Naive thymus-derived CD4-positive, alpha-beta T cell (primary cell): ENCODE measurements around the gene UBE2Q2. TPM values are rescaled to one million over a fixed set of nuclear protein-coding genes. Genes with fewer than 3 reads are reported as not detected.

ENCODE experiments used
- ATAC-seq: fragments of 150-1000 bp; cut with Tn5 transposase; 2 replicates; pipeline ENCODE4 v1.10.0; 2021; ENCODE audit warnings: mild to moderate bottlenecking, moderate library complexity
- CTCF ChIA-PET: fragments of 350-600 bp; sonication (Branson Sonifier 250); formaldehyde crosslinking; loops from one replicate; lab custom pipeline; 2021; ENCODE audit warnings: antibody characterized with exemption; lab: Charles Lee
- POLR2A ChIA-PET: fragments of 350-600 bp; sonication (Branson Sonifier 250); formaldehyde crosslinking; loops from one replicate; lab custom pipeline; 2021; ENCODE audit warnings: antibody characterized with exemption, inconsistent platforms; lab: Charles Lee
- DNase-seq, 9 donors: peaks; one replicate each; pipeline versions ENCODE4 v3.0.0 to v3.0.0-alpha.2; 2020 to 2022; ENCODE audit warnings: mixed read lengths in 1 of 9
- H3K27ac ChIP-seq: one replicate; pipeline ENCODE4 v1.7.0; 2013; ENCODE audit warnings: mild to moderate bottlenecking, low read depth, low read length, moderate library complexity
- H3K27me3 ChIP-seq, 2 donors: one replicate each; pipeline ENCODE4 v1.7.0; 2013; ENCODE audit warnings: low read length in 2 of 2, mild to moderate bottlenecking in 2 of 2, moderate library complexity in 2 of 2; ENCODE audit not compliant: control insufficient read depth in 2 of 2, insufficient read depth in 2 of 2
- H3K36me3 ChIP-seq, 3 experiments: 1 replicate in 2 of 3; 2 replicates in 1 of 3; pipeline ENCODE4 v1.7.0; 2013; ENCODE audit warnings: low read length in 3 of 3, mild to moderate bottlenecking in 3 of 3, moderate library complexity in 1 of 3; ENCODE audit not compliant: insufficient read depth in 3 of 3, control insufficient read depth in 2 of 3
- H3K4me1 ChIP-seq, 2 donors: one replicate each; pipeline ENCODE4 v1.7.0; 2013; ENCODE audit warnings: low read length in 2 of 2, mild to moderate bottlenecking in 2 of 2, moderate library complexity in 1 of 2; ENCODE audit not compliant: control insufficient read depth in 2 of 2, insufficient read depth in 2 of 2
- H3K4me3 ChIP-seq: 2 replicates; pipeline ENCODE4 v1.7.0; 2013; ENCODE audit warnings: mild to moderate bottlenecking, low read length
- H3K9me3 ChIP-seq, 3 experiments: 1 replicate in 2 of 3; 2 replicates in 1 of 3; pipeline ENCODE4 v1.7.0; 2013; ENCODE audit warnings: low read length in 3 of 3; ENCODE audit not compliant: control insufficient read depth in 2 of 3
- H3K27ac Mint-ChIP-seq, 9 donors: one replicate each; pipeline ENCODE4 v1.8.0; 2020 to 2022; ENCODE audit warnings: mixed read lengths in 9 of 9, mild to moderate bottlenecking in 8 of 9, moderate library complexity in 5 of 9, inconsistent platforms in 2 of 9
- H3K27me3 Mint-ChIP-seq, 5 donors: one replicate each; pipeline ENCODE4 v1.8.0; 2021 to 2022; ENCODE audit warnings: mixed read lengths in 5 of 5, mild to moderate bottlenecking in 1 of 5
- H3K36me3 Mint-ChIP-seq, 5 donors: one replicate each; pipeline ENCODE4 v1.8.0; 2020 to 2022; ENCODE audit warnings: mixed read lengths in 5 of 5, mild to moderate bottlenecking in 3 of 5, inconsistent platforms in 1 of 5
- H3K4me1 Mint-ChIP-seq, 7 donors: one replicate each; pipeline ENCODE4 v1.8.0; 2020 to 2022; ENCODE audit warnings: mixed read lengths in 7 of 7, mild to moderate bottlenecking in 3 of 7, inconsistent platforms in 1 of 7
- H3K4me3 Mint-ChIP-seq, 10 donors: one replicate each; pipeline ENCODE4 v1.8.0; 2020 to 2022; ENCODE audit warnings: mild to moderate bottlenecking in 10 of 10, mixed read lengths in 10 of 10, moderate library complexity in 6 of 10, inconsistent platforms in 2 of 10
- H3K9me3 Mint-ChIP-seq, 11 donors: one replicate each; pipeline ENCODE4 v1.8.0; 2020 to 2022; ENCODE audit warnings: mixed read lengths in 11 of 11, mild to moderate bottlenecking in 4 of 11, inconsistent platforms in 1 of 11, moderate library complexity in 1 of 11
- intact Hi-C, 2 donors: fragments of 100-400 bp; cut with micrococcal nuclease; formaldehyde crosslinking; loops; one replicate each; pipeline ENCODE4 v1.15.1; 2023
- polyA plus RNA-seq, 2 donors: library from polyadenylated mRNA; unstranded; fragments of 300-500 nt; fragmentation: Illumina TruSeq; gene quantifications; one replicate each; pipeline ENCODE4 v1.2.3, GENCODE V29; 2021
- total RNA-seq, 6 experiments: library from RNA in 5 of 6; stranded (reverse) in 5 of 6; gene quantifications; 1 replicate in 5 of 6; 2 replicates in 1 of 6; pipeline ENCODE4 v1.2.3 and lab custom pipeline; 2021 to 2026

UBE2Q2 gene
- total and polyA plus RNA-seq, 7 experiments from 2014 or later, result 27.7 to 32.1 (median 28.8) TPM

GRCh38 chr15:75814794-75815193, 28.5 kb upstream of the UBE2Q2 start:
- intact Hi-C loops, result loop anchor here (5.0 kb wide), 2 partner anchors 108 to 243 kb away; partner anchors contain the start of gene TMEM266 (in 1 of the 2)
- peaks cover 0 to 2% (median 0%) of the 10 kb centered on the region in 11 donors for H3K9me3 Mint-ChIP-seq
- no peak for ATAC-seq
- peaks cover 9 to 22% (median 10%) of the 10 kb centered on the region in 7 donors for H3K4me1 Mint-ChIP-seq
- Histone ChIP-seq H3K36me3 (no peaks in the 10 kb centered on the region), H3K9me3 (no peaks in the 10 kb centered on the region), H3K27ac (no peak overlapping the region), H3K4me3 (no peak overlapping the region), H3K4me1 (peaks cover 0 to 9% of the 10 kb centered on the region in 2 donors), H3K27me3 (peaks cover 0 to 3% of the 10 kb centered on the region in 2 donors)
- CTCF ChIA-PET, result no interaction called here
- POLR2A ChIA-PET, result no interaction called here
- H3K4me3 Mint-ChIP-seq, result no peak overlapping the region
- H3K27ac Mint-ChIP-seq, result peak overlapping the region in 1 of 9 donors; percentile 72
- DNase-seq, result no peak
- peaks cover 0 to 11% (median 0%) of the 10 kb centered on the region in 5 donors for H3K36me3 Mint-ChIP-seq
- peaks cover 0 to 11% (median 0%) of the 10 kb centered on the region in 5 donors for H3K27me3 Mint-ChIP-seq

- peak overlapping the region in 2 of 9 donors; percentile 5 to 59 for H3K27ac Mint-ChIP-seq
- Histone ChIP-seq H3K27me3 (peaks cover 0 to 3% of the 10 kb centered on the region in 2 donors), H3K36me3 (no peaks in the 10 kb centered on the region), H3K27ac (no peak overlapping the region), H3K4me1 (peaks cover 0 to 9% of the 10 kb centered on the region in 2 donors), H3K9me3 (no peaks in the 10 kb centered on the region), H3K4me3 (no peak overlapping the region)
- H3K4me3 Mint-ChIP-seq, result peak overlapping the region in 1 of 10 donors; percentile 18
- H3K36me3 Mint-ChIP-seq, result peaks cover 0 to 11% (median 0%) of the 10 kb centered on the region in 5 donors
- peaks cover 0 to 2% (median 0%) of the 10 kb centered on the region in 11 donors for H3K9me3 Mint-ChIP-seq
- ATAC-seq (no peak), DNase-seq (no peak)
- peaks cover 0 to 6% (median 0%) of the 10 kb centered on the region in 5 donors for H3K27me3 Mint-ChIP-seq
- ChIA-PET CTCF (interaction anchor here (1.5 kb wide), 1 partner anchor 13 kb away, joined by 4 read pairs; no protein-coding TSS in a partner anchor), POLR2A (no interaction called here)
- peaks cover 9 to 31% (median 11%) of the 10 kb centered on the region in 7 donors for H3K4me1 Mint-ChIP-seq
- intact Hi-C loops, result loop anchor here in 1 of 2 donors (2.0 kb wide), 1 partner anchor 27 kb away; the partner anchor contains the start of gene UBE2Q2
Observed at GRCh38 chr15:75815811-75816719, 27.2 kb upstream of the UBE2Q2 start.

GRCh38 chr15:75817138-75817935, 25.9 kb upstream of the UBE2Q2 start:
- ChIA-PET CTCF (interaction anchor here (1.5 kb wide), 1 partner anchor 15 kb away, joined by 4 read pairs; no protein-coding TSS in a partner anchor), POLR2A (no interaction called here)
- Histone ChIP-seq H3K4me1 (peaks cover 0 to 9% of the 10 kb centered on the region in 2 donors), H3K4me3 (no peak overlapping the region), H3K36me3 (no peaks in the 10 kb centered on the region), H3K9me3 (no peaks in the 10 kb centered on the region), H3K27me3 (peaks cover 0 to 3% of the 10 kb centered on the region in 2 donors), H3K27ac (no peak overlapping the region)
- H3K36me3 Mint-ChIP-seq, result peaks cover 0 to 11% (median 0%) of the 10 kb centered on the region in 5 donors
- H3K27ac Mint-ChIP-seq, result peak overlapping the region in 4 of 9 donors; percentile 4 to 89 (median 57)
- peaks cover 0 to 2% (median 0%) of the 10 kb centered on the region in 11 donors for H3K9me3 Mint-ChIP-seq
- intact Hi-C loops, result loop anchor here in 1 of 2 donors (2.0 kb wide), 1 partner anchor 25 kb away; the partner anchor contains the start of gene UBE2Q2
- DNase-seq (peak in 2 of 9 donors; percentile 4 to 18), ATAC-seq (peak; percentile 65)
- peak overlapping the region in 5 of 10 donors; percentile 14 to 85 (median 30) for H3K4me3 Mint-ChIP-seq
- H3K4me1 Mint-ChIP-seq, result peaks cover 9 to 31% (median 11%) of the 10 kb centered on the region in 7 donors
- no peaks in the 10 kb centered on the region for H3K27me3 Mint-ChIP-seq

GRCh38 chr15:75820206-75820605, 23.0 kb upstream of the UBE2Q2 start:
- H3K27me3 ChIP-seq, result peaks cover 0 to 3% of the 10 kb centered on the region in 2 donors
- H3K36me3 ChIP-seq, result no peaks in the 10 kb centered on the region
- CTCF ChIA-PET, result interaction anchor here (1.0 kb wide), 1 partner anchor 10 kb away, joined by 3 read pairs; no protein-coding TSS in a partner anchor
- no peak overlapping the region for H3K4me3 ChIP-seq
- Mint-ChIP-seq H3K27ac (no peak overlapping the region), H3K9me3 (peaks cover 0 to 2% (median 0%) of the 10 kb centered on the region in 11 donors), H3K4me1 (peaks cover 9 to 31% (median 11%) of the 10 kb centered on the region in 7 donors), H3K36me3 (peaks cover 0 to 11% (median 0%) of the 10 kb centered on the region in 5 donors), H3K4me3 (no peak overlapping the region), H3K27me3 (peaks cover 0 to 6% (median 0%) of the 10 kb centered on the region in 5 donors)
- H3K4me1 ChIP-seq, result peaks cover 0 to 9% of the 10 kb centered on the region in 2 donors
- ATAC-seq (no peak), DNase-seq (no peak)
- POLR2A ChIA-PET, result no interaction called here
- H3K27ac ChIP-seq, result no peak overlapping the region
- no peaks in the 10 kb centered on the region for H3K9me3 ChIP-seq
- intact Hi-C loops, result no loop called here

- ATAC-seq, result no peak
- H3K4me1 Mint-ChIP-seq, result peaks cover 6 to 21% (median 7%) of the 10 kb centered on the region in 7 donors
- intact Hi-C loops, result no loop called here
- H3K27me3 ChIP-seq, result peaks cover 0 to 3% of the 10 kb centered on the region in 2 donors
- H3K36me3 Mint-ChIP-seq, result peaks cover 0 to 6% (median 0%) of the 10 kb centered on the region in 5 donors
- H3K4me3 Mint-ChIP-seq, result no peak overlapping the region
- ChIA-PET POLR2A (interaction anchor here (0.7 kb wide), 2 partner anchors 26 to 84 kb away, joined by 3 read pairs; no protein-coding TSS in a partner anchor), CTCF (interaction anchor here (0.6 kb wide), 1 partner anchor 100 kb away, joined by 6 read pairs; no protein-coding TSS in a partner anchor)
- H3K27ac ChIP-seq, result no peak overlapping the region
- no peak overlapping the region for H3K4me3 ChIP-seq
- H3K4me1 ChIP-seq, result peaks cover 0 to 5% of the 10 kb centered on the region in 2 donors
- no peaks in the 10 kb centered on the region for H3K9me3 ChIP-seq
- H3K27ac Mint-ChIP-seq, result no peak overlapping the region
- no peak for DNase-seq
- no peaks in the 10 kb centered on the region for H3K36me3 ChIP-seq
- peaks cover 0 to 16% (median 0%) of the 10 kb centered on the region in 5 donors for H3K27me3 Mint-ChIP-seq
- peaks cover 0 to 1% (median 0%) of the 10 kb centered on the region in 11 donors for H3K9me3 Mint-ChIP-seq
Observed at GRCh38 chr15:75821786-75822345, 21.4 kb upstream of the UBE2Q2 start.
